HG03103 (cell line): ENCODE results near the gene PSMB10.

Source experiments
- ATAC-seq: cut with Tn5 transposase; IDR thresholded peaks from one replicate; pipeline ENCODE4 v1.9.1; 2021; ENCODE audit warnings: low read depth; ENCODE audit not compliant: unreplicated experiment

PSMB10 gene

DNA sequence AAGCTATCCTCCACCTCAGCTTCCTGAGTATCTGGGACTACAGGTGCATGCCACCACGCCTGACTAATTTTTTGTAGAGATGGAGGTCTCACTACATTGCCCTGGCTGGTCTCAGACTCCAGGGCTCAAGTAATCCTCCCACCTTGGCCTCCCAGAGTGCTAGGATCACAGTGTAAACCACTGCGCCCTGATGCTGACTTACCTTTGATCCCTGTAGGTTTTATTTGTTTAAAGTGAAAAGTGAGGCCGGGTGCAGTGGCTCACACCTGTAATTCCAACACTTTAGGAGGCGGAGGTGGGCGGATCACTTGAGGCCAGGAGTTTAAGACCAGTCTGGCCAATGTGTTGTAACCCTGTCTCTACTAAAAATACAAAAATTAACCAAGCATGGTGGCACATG, 34.9 kb downstream of the PSMB10 start:
- ATAC-seq: no peak

DNA sequence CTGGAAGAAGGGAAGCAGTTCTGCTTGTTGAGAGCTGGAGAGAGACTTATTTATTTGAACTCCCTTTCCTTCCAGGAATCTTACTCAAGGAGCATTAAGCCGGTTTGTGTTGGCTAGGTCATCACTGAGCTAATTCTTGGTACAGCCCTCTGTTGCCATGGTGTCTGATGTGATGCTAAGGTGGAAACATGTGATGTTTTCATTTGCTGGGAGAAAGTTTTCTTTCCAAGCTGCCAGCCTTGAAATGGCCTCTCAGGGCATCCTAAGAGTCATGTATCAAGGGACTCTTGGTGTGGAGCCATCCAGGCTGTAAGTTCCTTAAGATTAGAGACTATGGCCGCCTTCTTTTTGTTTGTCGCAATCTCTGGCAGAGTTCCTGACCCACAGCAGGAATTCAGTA, 39.4 kb downstream of the PSMB10 start:
- no peak for ATAC-seq

DNA sequence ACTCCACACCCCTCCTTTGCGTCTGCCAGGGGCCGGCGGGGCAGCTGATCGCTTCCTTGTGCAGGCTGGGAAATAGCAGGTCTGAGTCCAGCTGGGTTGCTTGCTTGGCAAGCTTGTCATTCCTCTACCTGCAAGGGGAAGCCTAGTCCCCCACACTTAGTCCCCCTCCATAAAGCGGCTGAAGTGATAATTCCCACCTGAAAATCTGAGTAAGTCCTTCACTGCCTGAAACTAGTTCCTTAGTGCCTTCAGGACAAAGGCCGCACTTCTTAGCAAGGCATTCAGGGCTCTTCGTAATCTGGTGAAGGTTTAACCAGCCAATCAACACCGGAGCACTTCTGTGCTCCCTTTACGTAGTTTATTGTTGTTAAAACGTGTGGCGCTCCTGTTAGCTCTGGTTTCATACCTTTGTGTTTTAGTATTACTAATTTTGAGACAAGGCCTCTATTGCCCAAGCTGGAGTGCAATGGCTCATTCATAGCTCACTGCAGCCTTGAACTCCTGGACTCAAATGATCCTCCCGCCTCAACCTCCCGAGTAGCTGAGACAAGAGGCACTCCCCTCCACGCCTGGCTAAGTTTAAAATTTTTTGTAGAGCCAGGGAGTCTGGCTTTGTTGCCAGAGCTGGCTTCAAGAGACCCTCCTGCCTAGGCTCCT, 42.8 kb downstream of the PSMB10 start:
- ATAC-seq: no peak

DNA sequence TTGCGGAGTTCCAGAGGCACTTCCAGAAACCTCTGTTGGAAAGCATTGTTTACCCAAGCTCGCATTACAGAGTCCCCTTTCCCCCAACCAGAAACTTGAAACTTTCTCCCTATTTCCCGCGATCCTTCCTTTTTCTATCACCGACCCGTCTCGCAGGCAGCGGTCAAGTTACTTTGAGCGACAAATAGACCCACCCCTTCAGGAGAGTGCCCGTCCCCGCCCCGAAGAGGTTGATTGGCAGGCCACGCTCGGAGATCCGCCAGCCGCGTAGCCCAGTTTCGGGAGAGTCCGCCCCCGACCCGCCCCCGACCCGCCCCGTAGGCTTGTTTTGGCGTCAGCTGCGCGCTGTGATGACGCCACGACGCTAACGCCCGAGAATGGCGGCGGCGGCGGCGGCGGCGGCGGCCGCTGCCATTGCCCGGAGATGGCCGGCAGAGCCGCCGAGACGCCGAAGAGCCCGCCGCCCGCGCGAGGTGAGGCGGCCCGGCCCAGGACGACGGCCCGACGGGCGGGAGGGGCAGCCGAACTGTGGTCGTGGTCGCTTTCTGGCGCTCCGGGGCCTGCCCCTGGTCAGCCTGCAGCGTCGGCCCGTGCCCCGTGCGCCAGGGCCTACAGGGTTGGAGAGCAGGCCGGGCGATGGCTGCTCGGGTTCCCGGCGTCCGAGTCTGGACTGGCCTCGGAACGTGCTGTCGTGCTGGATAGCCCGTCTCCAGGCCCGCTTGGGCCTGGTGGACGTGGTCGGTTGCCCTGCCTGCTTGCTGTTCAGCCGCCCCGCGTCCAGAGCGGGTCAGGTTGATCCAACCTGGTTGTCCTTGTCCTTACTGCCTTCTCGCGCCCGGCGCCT, 43.5 kb downstream of the PSMB10 start, which contains the start of gene PSKH1:
TSS of gene PSKH1 (plus strand) at position 356 of the 844 bp plus-strand sequence. CDS start 15,496 bp downstream, outside the sequence.
- peak; percentile 80 for ATAC-seq

DNA sequence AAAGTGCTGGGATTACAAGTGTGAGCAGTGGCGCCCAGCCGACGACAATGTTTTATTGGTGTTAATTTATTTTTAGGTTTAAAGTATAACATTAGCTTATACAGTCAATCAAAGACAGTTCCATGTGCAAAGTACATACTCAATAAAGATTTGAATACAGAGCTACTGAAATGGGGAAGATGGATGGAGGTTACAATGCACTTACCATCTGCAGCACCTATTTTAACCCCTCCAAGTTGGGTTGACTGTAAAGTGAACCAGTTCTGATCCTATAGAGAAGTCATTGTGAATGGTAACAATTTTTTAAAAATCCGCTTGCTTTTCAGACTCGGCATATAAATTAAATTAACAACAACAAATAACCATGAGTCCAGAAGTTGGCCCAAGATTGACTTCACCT, 44.3 kb downstream of the PSMB10 start:
- no peak for ATAC-seq

DNA sequence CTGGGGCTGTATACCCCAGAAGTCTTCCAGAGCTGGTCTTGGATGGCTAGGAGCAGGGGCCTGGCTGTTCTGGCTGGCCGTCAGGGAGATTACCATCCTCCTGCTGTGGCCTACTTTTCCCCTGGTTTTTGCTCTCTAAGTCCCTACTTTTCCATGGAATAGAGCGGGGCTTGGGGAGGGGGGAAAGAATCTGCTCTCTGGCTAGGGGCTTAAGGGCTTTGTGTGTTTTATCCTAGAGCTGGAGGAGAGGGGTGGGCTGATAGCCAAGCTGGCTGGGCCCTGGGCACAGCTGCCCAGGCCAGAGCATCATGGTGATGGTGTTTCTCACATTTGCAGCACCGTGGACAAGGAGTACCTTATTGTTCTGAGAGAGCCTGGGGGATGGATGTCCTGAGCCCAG, 48.3 kb downstream of the PSMB10 start:
- no peak for ATAC-seq

DNA sequence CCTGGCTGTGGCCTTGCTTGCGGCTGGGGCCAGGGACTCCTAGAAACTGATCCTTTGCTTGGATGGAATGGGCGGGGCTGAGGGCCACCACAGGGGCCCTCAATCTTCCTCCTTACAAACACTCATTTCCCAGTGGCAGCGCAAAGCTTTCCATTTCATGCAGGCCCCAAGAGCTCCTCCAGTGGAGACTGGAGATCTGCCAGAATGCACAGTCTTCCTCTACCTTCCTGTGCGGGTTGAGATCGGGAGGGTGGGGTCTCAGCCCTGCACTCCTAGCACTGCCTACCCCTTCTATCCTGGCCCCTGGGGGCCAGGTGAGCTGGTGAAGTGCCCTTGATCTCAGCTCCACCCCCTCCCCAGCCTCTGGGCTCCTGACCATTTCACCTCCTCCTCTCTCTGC, 50.3 kb downstream of the PSMB10 start:
- no peak for ATAC-seq

DNA sequence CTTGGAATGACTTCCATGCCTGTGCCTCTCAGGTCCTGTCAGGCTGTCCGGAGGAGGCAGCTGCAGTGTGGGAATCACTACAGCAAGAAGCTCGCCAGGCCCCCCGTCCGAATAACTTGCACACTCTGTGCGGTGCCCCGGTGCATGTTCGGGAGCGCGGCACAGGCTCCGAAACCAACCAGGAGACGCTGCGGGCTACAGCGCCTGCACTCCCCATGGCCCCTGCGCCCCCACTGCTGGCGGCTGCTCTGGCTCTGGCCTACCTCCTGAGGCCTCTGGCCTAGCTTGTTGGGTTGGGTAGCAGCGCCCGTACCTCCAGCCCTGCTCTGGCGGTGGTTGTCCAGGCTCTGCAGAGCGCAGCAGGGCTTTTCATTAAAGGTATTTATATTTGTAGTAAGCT, 50.7 kb downstream of the PSMB10 start:
- no peak for ATAC-seq

DNA sequence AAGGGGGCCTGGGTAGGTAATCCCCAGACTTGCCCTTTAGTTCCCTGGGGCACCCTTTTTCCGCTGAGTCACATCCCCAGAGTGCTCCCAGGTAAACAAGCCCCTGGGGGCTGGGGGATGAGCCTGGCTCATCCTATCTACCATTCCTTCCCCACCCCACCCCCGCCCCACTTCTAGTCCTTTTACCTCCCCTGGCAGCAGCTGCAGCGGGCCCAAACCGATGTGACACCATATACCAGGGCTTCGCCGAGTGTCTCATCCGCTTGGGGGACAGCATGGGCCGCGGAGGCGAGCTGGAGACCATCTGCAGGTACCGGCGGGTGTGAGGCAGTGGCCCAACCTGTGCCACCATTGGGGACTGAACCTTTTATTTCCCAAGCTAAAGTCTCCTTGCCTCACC, 51.1 kb downstream of the PSMB10 start:
- ATAC-seq: no peak

DNA sequence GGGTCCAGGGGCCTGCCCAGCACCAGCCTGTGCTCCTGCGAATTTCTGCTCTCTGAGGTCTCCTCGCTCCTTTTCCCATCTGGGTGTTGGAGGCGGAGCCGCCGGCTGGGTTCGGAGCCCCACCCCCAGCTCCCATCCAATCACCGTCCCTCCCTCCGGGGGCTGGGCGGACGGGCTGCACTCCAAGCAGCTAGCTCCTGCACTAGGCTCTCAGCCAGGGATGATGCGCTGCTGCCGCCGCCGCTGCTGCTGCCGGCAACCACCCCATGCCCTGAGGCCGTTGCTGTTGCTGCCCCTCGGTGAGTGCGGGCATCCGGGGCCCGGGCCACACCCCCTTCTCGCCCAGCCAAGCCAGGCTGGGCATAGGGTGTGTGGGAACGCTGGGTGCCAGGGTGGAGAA, 52.0 kb downstream of the PSMB10 start, which contains the start of gene NRN1L:
TSS of gene NRN1L (plus strand) at position 202 of the 400 bp plus-strand sequence. CDS start at position 221, 19 bp downstream.
- ATAC-seq: no peak
